OCI-LY1 (cell line): ENCODE results near the gene GALNT10.

Experiments
- CTCF ChIP-seq: fragments of 200-600 bp; sonication (generic), shearing (Covaris generic); IDR thresholded peaks from 2 replicates; pipeline ENCODE4 v1.5.1; 2017; ENCODE audit warnings: mild to moderate bottlenecking, antibody characterized with exemption, low read length, moderate library complexity, mixed read lengths
- EZH2 ChIP-seq: fragments of 200-600 bp; sonication (generic), shearing (Covaris generic); IDR thresholded peaks from 2 replicates; pipeline ENCODE4 v1.8.0; 2017; ENCODE audit warnings: borderline replicate concordance, mixed run types, mild to moderate bottlenecking, antibody characterized with exemption, low read length, moderate library complexity, mixed read lengths

GRCh38 chr5:154308443-154309370 is 118.2 kb downstream of the GALNT10 start:
- TF ChIP-seq CTCF (no peak), EZH2 (no peak)
